Right lobe of liver (tissue), 6 donors: ENCODE results near the gene HOXD10. TPM values are rescaled to one million over a fixed set of nuclear protein-coding genes. Genes with fewer than 3 reads are reported as not detected.

Experiments used
- ATAC-seq, 4 donors: fragments of 200-7000 bp; cut with Tn5 transposase; one replicate each; pipeline ENCODE4 v1.9.1; 2020; ENCODE audit warnings: mild to moderate bottlenecking in 4 of 4, moderate library complexity in 4 of 4
- DNase-seq, 3 donors: peaks; one replicate each; pipeline ENCODE4 v3.0.0-alpha.2; 2020
- H3K27ac ChIP-seq, 3 donors: fragments of 200-600 bp; one replicate each; pipeline ENCODE4 v1.8.0; 2022
- H3K27me3 ChIP-seq, 2 donors: fragments of 200-600 bp; one replicate each; pipeline ENCODE4 v1.8.0; 2022
- H3K36me3 ChIP-seq, 4 donors: fragments of 200-600 bp; sonication (generic) in 1 of 4; one replicate each; pipeline versions ENCODE4 v1.5.1 to v1.8.0; 2017 to 2022; ENCODE audit warnings: control low read depth in 1 of 4
- H3K4me1 ChIP-seq, 4 donors: fragments of 200-600 bp; sonication (generic) in 1 of 4; one replicate each; pipeline versions ENCODE4 v1.5.1 to v1.8.0; 2017 to 2022; ENCODE audit warnings: control low read depth in 1 of 4
- H3K4me3 ChIP-seq, 3 donors: fragments of 200-600 bp; one replicate each; pipeline ENCODE4 v1.8.0; 2022
- H3K9me3 ChIP-seq, 4 donors: fragments of 200-600 bp; sonication (generic) in 1 of 4; one replicate each; pipeline versions ENCODE4 v1.5.1 to v1.8.0; 2017 to 2022; ENCODE audit warnings: control low read depth in 1 of 4
- POLR2A ChIP-seq: fragments of 450-650 bp; IDR thresholded peaks from one replicate; pipeline ENCODE4 v1.6.1; 2017; ENCODE audit warnings: antibody characterized with exemption, mild to moderate bottlenecking
- WGBS: methylation state at CpG from one replicate; pipeline ENCODE4 v1.1.6; 2018; ENCODE audit warnings: low coverage, low lambda C conversion rate; ENCODE audit not compliant: insufficient coverage; ENCODE audit errors: missing lambda C conversion rate; 5-methylcytosine and 5-hydroxymethylcytosine counted together
- intact Hi-C, 2 donors: fragments of 100-400 bp; cut with DNase I; formaldehyde crosslinking; loops; one replicate each; pipeline versions ENCODE4 v1.11.2 to v1.14.1; 2022
- total RNA-seq, 6 experiments: library from RNA; depleted of rRNA in 2 of 6; stranded (reverse); fragments of >200 nt in 2 of 6; fragmentation: NEBNext Ultra II Directional in 3 of 6; extraction: Animal tissue kit (Norgen Biotek cat#: 25700) in 3 of 6; gene quantifications; one replicate each; pipeline versions ENCODE4 v1.1.0 to v1.2.4, GENCODE V29; 2016 to 2023
- TF ChIP-seq, protein P1 (sequence below), 4 donors: fragments of 200-600 bp in 3 of 4; fragments of 450-650 bp in 1 of 4; IDR thresholded peaks; one replicate each; pipeline versions ENCODE4 v1.5.1 to v1.8.0; 2016 to 2022; ENCODE audit warnings: antibody characterized with exemption in 4 of 4, mild to moderate bottlenecking in 2 of 4
- donor health status: DM: no; HTN: yes; CAD: no.
- donor health status: DM: no; HTN: no; CAD: no.
- donor health status: DM: no; HTN: no; CAD: no.
- donor health status: DM: no; HTN: yes; CAD: no.
- donor health status: DM: no; HTN: yes; CAD: no.

The HOXD10 gene
- total RNA-seq, 6 experiments from 2014 or later, result not detected

DNA sequence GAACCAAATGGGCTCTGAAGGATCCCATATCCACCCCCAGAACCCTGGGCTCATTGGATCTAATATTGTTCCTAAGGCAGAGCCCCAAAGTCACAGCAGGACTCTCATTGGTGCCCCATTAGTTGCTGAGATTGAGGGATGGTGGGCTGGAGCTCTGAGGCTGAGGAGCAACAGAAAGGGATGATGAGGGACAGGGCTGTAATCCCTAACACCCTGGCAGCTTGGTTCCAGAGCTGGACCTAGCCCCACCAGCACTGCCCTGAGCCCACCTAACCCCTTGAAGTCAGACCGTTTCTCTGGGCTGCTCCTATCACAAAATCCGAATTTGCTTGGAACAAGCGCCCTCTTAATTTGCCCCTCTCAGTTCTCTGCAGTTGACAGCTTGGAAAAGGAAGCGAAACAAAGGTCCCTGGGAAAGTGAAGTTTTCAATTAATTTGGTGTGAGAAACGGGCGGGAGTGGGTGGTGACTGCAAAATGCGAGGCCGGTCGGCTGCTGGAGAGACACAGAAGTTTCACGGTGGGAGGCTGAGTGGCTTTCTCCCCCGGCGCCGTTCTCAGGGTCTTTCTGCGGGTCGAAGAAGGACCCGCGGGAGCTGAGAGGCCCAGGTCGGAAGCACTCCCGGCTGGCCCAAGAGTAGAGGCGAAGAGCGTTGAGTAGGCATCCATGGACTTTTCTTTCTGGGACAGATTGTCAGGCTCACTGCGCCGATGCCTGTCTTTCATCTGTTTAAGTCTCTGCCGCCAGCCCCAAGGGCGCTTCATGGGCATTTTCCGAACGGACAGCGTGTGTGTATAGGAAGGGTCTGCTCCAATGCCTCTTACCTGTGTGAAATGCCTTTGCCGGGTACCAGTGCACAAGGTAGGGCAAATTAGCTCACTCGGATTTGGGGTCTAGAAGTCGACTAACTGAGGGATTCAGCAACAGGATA is 25.0 kb upstream of the HOXD10 start:
- whole genome bisulfite sequencing, result 10% methylated on average over 23 of the region's 31 CpGs
- no peak overlapping the region for H3K27ac ChIP-seq
- H3K4me1 ChIP-seq, result peaks cover 0 to 21% (median 4%) of the 10 kb centered on the region in 4 donors
- no peaks in the 10 kb centered on the region for H3K36me3 ChIP-seq
- no peak overlapping the region for H3K4me3 ChIP-seq
- ATAC-seq (no peak), DNase-seq (no peak)
- intact Hi-C loops, result loop anchor here in 1 of 2 donors (10.0 kb wide), 1 partner anchor 737 kb away; no protein-coding TSS in a partner anchor
- no peak for TF ChIP-seq POLR2A
- TF ChIP-seq, protein P1, sequence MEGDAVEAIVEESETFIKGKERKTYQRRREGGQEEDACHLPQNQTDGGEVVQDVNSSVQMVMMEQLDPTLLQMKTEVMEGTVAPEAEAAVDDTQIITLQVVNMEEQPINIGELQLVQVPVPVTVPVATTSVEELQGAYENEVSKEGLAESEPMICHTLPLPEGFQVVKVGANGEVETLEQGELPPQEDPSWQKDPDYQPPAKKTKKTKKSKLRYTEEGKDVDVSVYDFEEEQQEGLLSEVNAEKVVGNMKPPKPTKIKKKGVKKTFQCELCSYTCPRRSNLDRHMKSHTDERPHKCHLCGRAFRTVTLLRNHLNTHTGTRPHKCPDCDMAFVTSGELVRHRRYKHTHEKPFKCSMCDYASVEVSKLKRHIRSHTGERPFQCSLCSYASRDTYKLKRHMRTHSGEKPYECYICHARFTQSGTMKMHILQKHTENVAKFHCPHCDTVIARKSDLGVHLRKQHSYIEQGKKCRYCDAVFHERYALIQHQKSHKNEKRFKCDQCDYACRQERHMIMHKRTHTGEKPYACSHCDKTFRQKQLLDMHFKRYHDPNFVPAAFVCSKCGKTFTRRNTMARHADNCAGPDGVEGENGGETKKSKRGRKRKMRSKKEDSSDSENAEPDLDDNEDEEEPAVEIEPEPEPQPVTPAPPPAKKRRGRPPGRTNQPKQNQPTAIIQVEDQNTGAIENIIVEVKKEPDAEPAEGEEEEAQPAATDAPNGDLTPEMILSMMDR (IDR thresholded peaks at IDR 0.05), result no peak
- H3K9me3 ChIP-seq, result no peaks in the 10 kb centered on the region
- peaks cover 34 to 84% of the 10 kb centered on the region in 2 donors for H3K27me3 ChIP-seq

DNA sequence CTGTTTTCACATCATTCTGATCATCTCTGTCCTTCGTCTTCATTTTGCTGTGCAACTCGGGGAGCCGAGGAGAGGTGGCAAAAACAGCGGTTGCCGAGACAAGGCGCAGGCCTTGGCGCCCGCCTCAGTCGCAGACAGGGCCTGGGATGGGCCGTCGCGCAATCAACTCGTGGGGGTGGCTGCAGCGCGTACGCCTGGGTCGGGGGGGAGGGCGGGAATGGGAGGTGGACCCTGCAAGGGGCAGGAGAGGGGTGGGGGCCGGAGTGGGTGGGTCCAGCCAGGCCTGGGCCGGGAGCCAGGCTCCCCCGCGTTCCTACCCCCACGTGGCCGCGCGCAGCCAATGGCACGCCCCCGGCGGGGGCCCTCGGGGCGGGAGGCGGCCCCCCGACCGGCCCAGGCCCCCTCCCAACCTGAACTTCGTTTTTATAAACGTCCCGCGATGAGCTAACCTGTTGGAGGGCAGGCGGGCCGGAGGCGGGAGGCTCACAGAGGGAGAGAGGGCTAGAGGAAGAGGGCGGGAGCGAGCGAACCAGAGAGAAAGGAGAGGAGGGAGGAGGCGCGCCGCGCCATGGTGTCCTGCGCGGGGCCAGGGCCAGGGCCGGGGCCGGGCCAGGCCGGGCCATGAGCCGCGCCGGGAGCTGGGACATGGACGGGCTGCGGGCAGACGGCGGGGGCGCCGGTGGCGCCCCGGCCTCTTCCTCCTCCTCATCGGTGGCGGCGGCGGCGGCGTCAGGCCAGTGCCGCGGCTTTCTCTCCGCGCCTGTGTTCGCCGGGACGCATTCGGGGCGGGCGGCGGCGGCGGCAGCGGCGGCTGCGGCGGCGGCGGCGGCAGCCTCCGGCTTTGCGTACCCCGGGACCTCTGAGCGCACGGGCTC is 24.1 kb upstream of the HOXD10 start, which contains the start of gene HOXD13:
Gene HOXD13, plus strand, starts transcription at position 452 of the 875 bp plus-strand sequence. Its CDS starts 170 bp downstream, at position 622.
- H3K27me3 ChIP-seq, result peaks cover 24 to 84% of the 10 kb centered on the region in 2 donors
- H3K9me3 ChIP-seq, result no peaks in the 10 kb centered on the region
- H3K4me3 ChIP-seq, result no peak within 1 kb of the TSS
- no peaks in the 10 kb centered on the region for H3K36me3 ChIP-seq
- WGBS, result under 1% methylated on average over 17 of the region's 95 CpGs
- intact Hi-C loops, result loop anchor here in 1 of 2 donors (10.0 kb wide), 1 partner anchor 738 kb away; no protein-coding TSS in a partner anchor
- ATAC-seq, result no peak
- peaks cover 0 to 30% (median 8%) of the 10 kb centered on the region in 4 donors for H3K4me1 ChIP-seq
- DNase-seq, result no peak
- TF ChIP-seq POLR2A, result no peak
- TF ChIP-seq, protein P1 (IDR thresholded peaks at IDR 0.05), result no peak
- no peak within 1 kb of the TSS for H3K27ac ChIP-seq

DNA sequence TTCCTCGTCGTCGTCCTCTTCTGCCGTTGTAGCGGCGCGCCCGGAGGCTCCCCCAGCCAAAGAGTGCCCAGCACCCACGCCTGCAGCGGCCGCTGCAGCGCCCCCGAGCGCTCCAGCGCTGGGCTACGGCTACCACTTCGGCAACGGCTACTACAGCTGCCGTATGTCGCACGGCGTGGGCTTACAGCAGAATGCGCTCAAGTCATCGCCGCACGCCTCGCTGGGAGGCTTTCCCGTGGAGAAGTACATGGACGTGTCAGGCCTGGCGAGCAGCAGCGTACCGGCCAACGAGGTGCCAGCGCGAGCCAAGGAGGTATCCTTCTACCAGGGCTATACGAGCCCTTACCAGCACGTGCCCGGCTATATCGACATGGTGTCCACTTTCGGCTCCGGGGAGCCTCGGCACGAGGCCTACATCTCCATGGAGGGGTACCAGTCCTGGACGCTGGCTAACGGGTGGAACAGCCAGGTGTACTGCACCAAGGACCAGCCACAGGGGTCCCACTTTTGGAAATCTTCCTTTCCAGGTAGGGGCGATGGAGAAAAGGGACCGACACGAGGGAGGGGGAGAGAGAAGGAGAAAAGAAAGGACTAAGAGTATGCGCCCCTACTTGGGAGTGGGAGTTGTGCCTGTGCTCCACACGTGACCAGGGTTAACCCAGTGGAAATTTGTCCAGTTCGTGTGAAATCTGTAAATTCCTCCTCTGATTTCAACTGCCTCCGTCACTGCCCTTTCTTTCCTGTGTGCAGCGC is 23.3 kb upstream of the HOXD10 start:
- 5% methylated on average over 17 of the region's 53 CpGs for WGBS
- no peak overlapping the region for H3K4me3 ChIP-seq
- H3K27ac ChIP-seq, result no peak overlapping the region
- TF ChIP-seq POLR2A, result no peak
- TF ChIP-seq, protein P1 (IDR thresholded peaks at IDR 0.05), result no peak
- intact Hi-C loops, result loop anchor here in 1 of 2 donors (10.0 kb wide), 1 partner anchor 739 kb away; no protein-coding TSS in a partner anchor
- peaks cover 0 to 25% (median 7%) of the 10 kb centered on the region in 4 donors for H3K4me1 ChIP-seq
- ATAC-seq (no peak), DNase-seq (peak in 1 of 3 donors; percentile 56)
- H3K27me3 ChIP-seq, result peaks cover 24 to 84% of the 10 kb centered on the region in 2 donors
- H3K36me3 ChIP-seq, result no peaks in the 10 kb centered on the region
- H3K9me3 ChIP-seq, result no peaks in the 10 kb centered on the region

DNA sequence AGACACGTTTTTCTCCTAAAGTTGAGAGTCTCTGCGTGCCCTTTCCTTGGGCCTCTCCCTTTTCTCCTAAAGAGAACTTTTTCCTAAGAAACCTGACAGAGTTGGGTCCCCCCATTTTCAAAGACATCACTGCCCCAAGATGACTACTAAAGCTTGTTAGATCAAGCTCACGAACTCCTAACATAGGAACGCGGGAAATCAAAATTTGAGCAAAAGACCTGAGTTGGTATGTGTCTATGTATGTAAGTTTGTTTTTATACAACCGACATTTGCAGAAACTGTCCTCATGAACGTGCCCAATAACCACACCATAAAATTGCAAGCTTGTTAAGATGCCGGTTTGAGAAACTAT is 22.7 kb upstream of the HOXD10 start:
- under 1% methylated on average over 8 of the region's 8 CpGs for WGBS
- DNase-seq (no peak), ATAC-seq (no peak)
- Histone ChIP-seq H3K4me3 (no peak overlapping the region), H3K36me3 (no peaks in the 10 kb centered on the region), H3K27me3 (peaks cover 20 to 84% of the 10 kb centered on the region in 2 donors), H3K9me3 (no peaks in the 10 kb centered on the region), H3K27ac (no peak overlapping the region), H3K4me1 (peaks cover 0 to 23% (median 6%) of the 10 kb centered on the region in 4 donors)
- TF ChIP-seq, protein P1 (IDR thresholded peaks at IDR 0.05), result no peak
- TF ChIP-seq POLR2A, result no peak
- intact Hi-C loops, result loop anchor here in 1 of 2 donors (10.0 kb wide), 1 partner anchor 739 kb away; no protein-coding TSS in a partner anchor
